IPS-NIHi7 (cell line): ENCODE measurements around the gene GLOD5.

Experiments
- DNase-seq: peaks from one replicate; pipeline ENCODE4 v3.0.0; 2012; ENCODE audit warnings: mixed read lengths; ENCODE audit errors: extremely low spot score

GLOD5 gene

GRCh38 chrX:48753708-48754228 is 7.8 kb upstream of the GLOD5 start:
- no peak for DNase-seq

- no peak for DNase-seq
These were observed 7.3 kb upstream of the GLOD5 start for GRCh38 chrX:48754238-48754637.

GRCh38 chrX:48769230-48769629 is 7.7 kb downstream of the GLOD5 start:
- DNase-seq: no peak

GRCh38 chrX:48770296-48770695 is 8.7 kb downstream of the GLOD5 start:
- no peak for DNase-seq

GRCh38 chrX:48772602-48773001 is 11.1 kb downstream of the GLOD5 start:
- DNase-seq: no peak

GRCh38 chrX:48776818-48777439 is 15.4 kb downstream of the GLOD5 start:
- DNase-seq: no peak

- no peak for DNase-seq
These were observed 17.9 kb downstream of the GLOD5 start for GRCh38 chrX:48779399-48779798.

- no peak for DNase-seq
These were observed 20.2 kb downstream of the GLOD5 start for GRCh38 chrX:48781705-48782104.

- no peak for DNase-seq
These were observed 20.7 kb downstream of the GLOD5 start for GRCh38 chrX:48782216-48782615.

GRCh38 chrX:48782795-48783194 is 21.2 kb downstream of the GLOD5 start:
- DNase-seq: no peak

- no peak for DNase-seq
These were observed 23.2 kb downstream of the GLOD5 start for GRCh38 chrX:48784726-48785125.

GRCh38 chrX:48785186-48785539 is 23.6 kb downstream of the GLOD5 start:
- no peak for DNase-seq

- DNase-seq: no peak
These were observed 24.1 kb downstream of the GLOD5 start for GRCh38 chrX:48785540-48786214.

GRCh38 chrX:48786341-48786800 is 24.8 kb downstream of the GLOD5 start, which contains the start of gene GATA1:
Gene GATA1 (plus strand): TSS chrX:48786590. CDS start chrX:48791110, 4,520 bp downstream.
- DNase-seq: no peak

- DNase-seq: no peak
These were observed 25.4 kb downstream of the GLOD5 start for GRCh38 chrX:48786825-48787504.

GRCh38 chrX:48787505-48788443 is 26.2 kb downstream of the GLOD5 start:
- DNase-seq: no peak

GRCh38 chrX:48789366-48790220 is 28.0 kb downstream of the GLOD5 start:
- DNase-seq: no peak

GRCh38 chrX:48790477-48790876 is 28.9 kb downstream of the GLOD5 start:
- DNase-seq: no peak

GRCh38 chrX:48791063-48791820 is 29.7 kb downstream of the GLOD5 start:
- DNase-seq: no peak

GRCh38 chrX:48792219-48792618 is 30.7 kb downstream of the GLOD5 start:
- no peak for DNase-seq
